Breast epithelium (tissue), 4 donors: ENCODE measurements around the gene SLC35F3. TPM values are rescaled to one million over a fixed set of nuclear protein-coding genes. Genes with fewer than 3 reads are reported as not detected.

ENCODE experiments used
- DNase-seq, 2 donors: peaks; one replicate each; pipeline ENCODE4 v3.0.0-alpha.2; 2019; ENCODE audit warnings: low spot score in 2 of 2
- H3K27ac ChIP-seq, 2 donors: fragments of 200-600 bp; sonication (generic) in 1 of 2; one replicate each; pipeline ENCODE4 v1.5.1; 2016 to 2019; ENCODE audit warnings: mild to moderate bottlenecking in 1 of 2
- H3K27me3 ChIP-seq, 2 donors: fragments of 200-600 bp; sonication (generic) in 1 of 2; one replicate each; pipeline versions ENCODE4 v1.5.1 to v1.6.0; 2017 to 2019; ENCODE audit warnings: control low read depth in 1 of 2, mild to moderate bottlenecking in 1 of 2
- H3K36me3 ChIP-seq: fragments of 200-600 bp; one replicate; pipeline ENCODE4 v1.5.1; 2019
- H3K4me1 ChIP-seq, 2 donors: fragments of 200-600 bp; sonication (generic); one replicate each; pipeline ENCODE4 v1.5.1; 2016 to 2019; ENCODE audit warnings: control low read depth in 1 of 2
- H3K4me3 ChIP-seq, 3 donors: fragments of 200-600 bp; sonication (generic); 1 replicate in 2 of 3; 2 replicates in 1 of 3; pipeline ENCODE4 v1.5.1; 2016 to 2019; ENCODE audit warnings: mild to moderate bottlenecking in 3 of 3, moderate library complexity in 2 of 3
- H3K9me3 ChIP-seq, 2 donors: fragments of 200-600 bp; sonication (generic) in 1 of 2; one replicate each; pipeline ENCODE4 v1.5.1; 2016 to 2019; ENCODE audit warnings: control low read depth in 1 of 2
- POLR2A ChIP-seq: fragments of 450-650 bp; IDR thresholded peaks from one replicate; pipeline ENCODE4 v1.6.1; 2016; ENCODE audit warnings: antibody characterized with exemption, mild to moderate bottlenecking, moderate library complexity
- POLR2AphosphoS5 ChIP-seq, 3 donors: sonication (generic); formaldehyde crosslinking; IDR thresholded peaks; one replicate each; pipeline ENCODE4 v1.6.1; 2017; ENCODE audit warnings: antibody characterized with exemption in 3 of 3
- intact Hi-C: fragments of 100-400 bp; cut with DNase I; formaldehyde crosslinking; loops from one replicate; pipeline ENCODE4 v1.15.1; 2023; ENCODE audit warnings: low total_unique reads
- total RNA-seq, 3 donors: library from RNA; depleted of rRNA; stranded (reverse); fragments of >200 nt; gene quantifications; one replicate each; pipeline ENCODE4 v1.1.0, GENCODE V29; 2016
- TF ChIP-seq, protein P1 (sequence below), 3 donors: fragments of 450-650 bp; IDR thresholded peaks; one replicate each; pipeline ENCODE4 v1.5.1; 2016 to 2017; ENCODE audit warnings: antibody characterized with exemption in 3 of 3, mild to moderate bottlenecking in 3 of 3, moderate library complexity in 3 of 3

SLC35F3 gene
- total RNA-seq, 3 donors from 2014 or later = 8.8 to 13.0 TPM; not detected in 1

DNA sequence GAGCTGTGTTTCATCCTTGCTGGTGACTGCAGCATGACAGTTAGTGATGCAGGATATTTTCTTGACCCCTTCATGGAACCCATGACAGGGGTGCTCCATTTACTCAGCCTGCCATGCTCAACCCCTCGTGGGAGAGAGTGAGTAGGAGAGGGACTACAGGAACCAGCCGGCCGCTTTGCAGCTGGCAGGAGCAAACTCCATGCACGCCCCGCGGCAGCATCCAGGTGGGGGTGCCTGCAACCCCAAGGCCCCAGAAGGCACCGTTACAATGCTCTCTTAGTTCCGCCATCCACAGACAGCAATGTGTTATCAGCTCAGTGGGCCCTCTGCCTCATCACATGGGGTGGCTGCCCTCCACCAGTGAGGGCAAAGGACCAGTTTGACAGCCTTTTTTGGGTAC is 135.1 kb downstream of the SLC35F3 start:
- Histone ChIP-seq H3K9me3 (peaks cover 0 to 6% of the 10 kb centered on the region in 2 donors), H3K36me3 (no peaks in the 10 kb centered on the region), H3K27me3 (no peaks in the 10 kb centered on the region), H3K4me1 (no peaks in the 10 kb centered on the region), H3K27ac (no peak overlapping the region), H3K4me3 (no peak overlapping the region)
- intact Hi-C loops = no loop called here
- TF ChIP-seq, protein P1, sequence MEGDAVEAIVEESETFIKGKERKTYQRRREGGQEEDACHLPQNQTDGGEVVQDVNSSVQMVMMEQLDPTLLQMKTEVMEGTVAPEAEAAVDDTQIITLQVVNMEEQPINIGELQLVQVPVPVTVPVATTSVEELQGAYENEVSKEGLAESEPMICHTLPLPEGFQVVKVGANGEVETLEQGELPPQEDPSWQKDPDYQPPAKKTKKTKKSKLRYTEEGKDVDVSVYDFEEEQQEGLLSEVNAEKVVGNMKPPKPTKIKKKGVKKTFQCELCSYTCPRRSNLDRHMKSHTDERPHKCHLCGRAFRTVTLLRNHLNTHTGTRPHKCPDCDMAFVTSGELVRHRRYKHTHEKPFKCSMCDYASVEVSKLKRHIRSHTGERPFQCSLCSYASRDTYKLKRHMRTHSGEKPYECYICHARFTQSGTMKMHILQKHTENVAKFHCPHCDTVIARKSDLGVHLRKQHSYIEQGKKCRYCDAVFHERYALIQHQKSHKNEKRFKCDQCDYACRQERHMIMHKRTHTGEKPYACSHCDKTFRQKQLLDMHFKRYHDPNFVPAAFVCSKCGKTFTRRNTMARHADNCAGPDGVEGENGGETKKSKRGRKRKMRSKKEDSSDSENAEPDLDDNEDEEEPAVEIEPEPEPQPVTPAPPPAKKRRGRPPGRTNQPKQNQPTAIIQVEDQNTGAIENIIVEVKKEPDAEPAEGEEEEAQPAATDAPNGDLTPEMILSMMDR (IDR thresholded peaks at IDR 0.05) = no peak
- TF ChIP-seq POLR2A = no peak
- no peak for TF ChIP-seq POLR2AphosphoS5 (IDR thresholded peaks at IDR 0.05)
- no peak for DNase-seq

DNA sequence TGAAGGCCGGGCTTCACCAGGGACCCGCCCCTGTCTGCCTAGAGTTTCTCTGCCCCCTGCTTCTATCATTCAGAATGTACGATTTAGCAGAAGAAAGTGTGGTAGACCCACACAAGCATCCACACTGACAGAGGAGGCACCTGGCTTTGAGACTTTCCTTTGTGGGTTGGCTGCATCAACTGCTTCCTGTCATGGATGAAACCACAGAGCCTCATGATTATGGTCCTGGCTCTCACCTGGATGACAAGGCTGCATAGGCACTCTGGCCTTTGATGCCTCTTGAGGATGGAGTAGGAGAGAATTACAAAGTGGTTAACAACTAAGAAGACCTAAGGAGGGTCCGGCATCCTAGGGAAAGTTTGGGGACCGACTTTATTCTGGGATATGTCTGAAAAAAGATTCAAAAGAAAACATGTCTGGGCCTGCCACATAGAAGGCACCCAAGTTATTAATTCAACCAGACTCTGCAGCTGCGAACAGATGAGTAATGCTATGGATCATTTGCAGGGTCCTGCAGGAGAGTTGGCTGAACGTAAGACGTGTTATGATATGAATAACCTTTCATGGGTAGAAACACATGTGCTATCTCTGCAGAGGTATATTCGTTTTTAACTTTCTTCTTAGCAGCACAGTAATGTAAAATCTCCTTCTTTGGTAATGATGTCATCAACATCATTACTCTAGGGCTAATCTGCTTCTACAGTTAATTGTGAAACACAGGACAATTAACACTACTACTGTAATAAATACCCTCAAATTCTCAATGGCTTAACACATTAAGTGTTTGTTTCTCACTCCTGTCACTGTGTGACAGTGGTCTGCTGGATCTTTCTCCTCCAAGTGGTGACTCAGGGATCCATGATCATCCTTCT is 136.2 kb downstream of the SLC35F3 start:
- no peaks in the 10 kb centered on the region for H3K4me1 ChIP-seq
- H3K27me3 ChIP-seq = no peaks in the 10 kb centered on the region
- DNase-seq = no peak
- H3K27ac ChIP-seq = no peak overlapping the region
- H3K9me3 ChIP-seq = peaks cover 0 to 6% of the 10 kb centered on the region in 2 donors
- intact Hi-C loops = no loop called here
- TF ChIP-seq, protein P1 (IDR thresholded peaks at IDR 0.05) = no peak
- TF ChIP-seq POLR2AphosphoS5 (IDR thresholded peaks at IDR 0.05) (no peak), POLR2A (no peak)
- H3K36me3 ChIP-seq = no peaks in the 10 kb centered on the region
- no peak overlapping the region for H3K4me3 ChIP-seq

DNA sequence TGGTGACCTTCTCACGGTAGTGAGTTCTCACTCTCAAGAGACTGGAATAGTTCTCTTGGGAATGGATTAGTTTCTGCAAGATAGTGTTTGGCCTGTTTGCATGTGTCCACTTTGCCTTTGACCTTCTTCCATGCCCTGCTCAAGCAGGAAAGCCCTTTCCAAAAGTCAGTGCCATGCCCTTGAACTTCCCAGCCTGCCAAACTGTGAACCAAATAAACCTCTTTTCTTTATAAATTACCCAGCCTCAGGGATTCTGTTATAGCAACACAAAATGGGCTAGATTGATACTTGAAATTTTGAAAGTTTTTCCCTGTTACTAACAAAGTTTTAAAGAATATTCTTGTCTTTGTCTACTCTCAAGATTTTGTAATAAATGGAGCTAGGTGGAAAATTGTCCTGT is 139.6 kb downstream of the SLC35F3 start:
- no peak overlapping the region for H3K27ac ChIP-seq
- no peaks in the 10 kb centered on the region for H3K4me1 ChIP-seq
- H3K27me3 ChIP-seq = no peaks in the 10 kb centered on the region
- no peak for DNase-seq
- H3K36me3 ChIP-seq = no peaks in the 10 kb centered on the region
- peaks cover 0 to 13% of the 10 kb centered on the region in 2 donors for H3K9me3 ChIP-seq
- intact Hi-C loops = no loop called here
- no peak overlapping the region for H3K4me3 ChIP-seq
- TF ChIP-seq, protein P1 (IDR thresholded peaks at IDR 0.05) = no peak
- TF ChIP-seq POLR2AphosphoS5 (IDR thresholded peaks at IDR 0.05) (no peak), POLR2A (no peak)

GRCh38 chr1:234047123-234047522 is 142.6 kb downstream of the SLC35F3 start:
- Histone ChIP-seq H3K36me3 (no peaks in the 10 kb centered on the region), H3K27ac (no peak overlapping the region), H3K9me3 (peaks cover 0 to 21% of the 10 kb centered on the region in 2 donors), H3K4me1 (no peaks in the 10 kb centered on the region), H3K27me3 (no peaks in the 10 kb centered on the region), H3K4me3 (no peak overlapping the region)
- no peak for DNase-seq
- TF ChIP-seq POLR2AphosphoS5 (IDR thresholded peaks at IDR 0.05) (no peak), POLR2A (no peak)
- TF ChIP-seq, protein P1 (IDR thresholded peaks at IDR 0.05) = no peak
- intact Hi-C loops = no loop called here

DNA sequence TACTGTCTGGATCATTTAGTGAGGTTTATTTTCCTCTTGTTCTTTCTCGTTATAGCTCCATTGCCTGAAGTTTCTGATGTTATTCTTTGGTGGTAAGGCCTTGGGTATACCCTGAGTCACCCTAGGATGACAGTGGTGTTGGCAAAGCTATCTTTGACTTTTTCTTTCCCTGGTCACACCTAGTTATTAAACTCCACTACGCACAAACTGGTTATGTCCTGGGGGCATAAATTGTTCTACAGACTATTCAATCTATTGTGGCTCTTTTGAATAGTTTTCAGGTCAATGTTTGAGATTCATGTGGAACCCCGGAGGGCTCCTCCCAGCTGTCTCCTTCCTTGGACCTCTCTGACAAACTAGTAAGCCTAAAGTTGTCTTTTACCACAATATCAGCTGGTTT is 157.7 kb downstream of the SLC35F3 start:
- Histone ChIP-seq H3K36me3 (no peaks in the 10 kb centered on the region), H3K27ac (no peak overlapping the region), H3K4me1 (no peaks in the 10 kb centered on the region), H3K4me3 (no peak overlapping the region), H3K9me3 (peaks cover 0 to 3% of the 10 kb centered on the region in 2 donors), H3K27me3 (no peaks in the 10 kb centered on the region)
- DNase-seq = no peak
- intact Hi-C loops = no loop called here
- TF ChIP-seq POLR2AphosphoS5 (IDR thresholded peaks at IDR 0.05) (no peak), POLR2A (no peak)
- TF ChIP-seq, protein P1 (IDR thresholded peaks at IDR 0.05) = no peak
